B cell (primary cell): Measurements from ENCODE around the gene GRIK3. TPM values are rescaled to one million over a fixed set of nuclear protein-coding genes. Genes with fewer than 3 reads are reported as not detected.

ENCODE experiments used
- ATAC-seq: fragments of 200-7000 bp; cut with Tn5 transposase; one replicate; pipeline ENCODE4 v1.10.0; 2021; ENCODE audit warnings: low read depth, mild to moderate bottlenecking, moderate number of reproducible peaks, moderate library complexity
- CTCF ChIA-PET: fragments of 350-600 bp; sonication (Branson Sonifier 250); formaldehyde crosslinking; loops from one replicate; lab custom pipeline; 2021; ENCODE audit warnings: antibody characterized with exemption, inconsistent platforms; lab: Charles Lee
- POLR2A ChIA-PET: fragments of 350-600 bp; sonication (Branson Sonifier 250); formaldehyde crosslinking; loops from one replicate; lab custom pipeline; 2021; ENCODE audit warnings: antibody characterized with exemption; lab: Charles Lee
- DNase-seq: peaks from one replicate; pipeline ENCODE4 v3.0.0; 2013
- H2AFZ ChIP-seq: 2 replicates; pipeline ENCODE4 v1.6.1; 2012; ENCODE audit warnings: mild to moderate bottlenecking, low read depth, low read length; ENCODE audit not compliant: insufficient read depth, poor library complexity, severe bottlenecking
- H3K27ac ChIP-seq, 2 donors: 1 replicate in 1 of 2; 2 replicates in 1 of 2; pipeline ENCODE4 v1.5.1; 2012 to 2013; ENCODE audit warnings: low read length in 2 of 2, mild to moderate bottlenecking in 2 of 2, moderate library complexity in 1 of 2
- H3K27me3 ChIP-seq, 4 experiments: fragments of 200-600 bp in 1 of 4; sonication (generic) in 1 of 4; replicated peaks in 1 of 4; 1 replicate in 2 of 4; 2 replicates in 2 of 4; pipeline versions ENCODE4 v1.6.1 to v1.7.0; 2013 to 2016; ENCODE audit warnings: low read length in 3 of 4, mild to moderate bottlenecking in 2 of 4, mixed read lengths in 1 of 4, moderate library complexity in 1 of 4; ENCODE audit not compliant: insufficient read depth in 4 of 4, control insufficient read depth in 3 of 4; ENCODE audit errors: control extremely low read depth in 1 of 4
- H3K36me3 ChIP-seq, 2 experiments: replicated peaks in 1 of 2; 1 replicate in 1 of 2; 2 replicates in 1 of 2; pipeline versions ENCODE4 v1.6.1 to v1.7.1; 2013; ENCODE audit warnings: low read length in 1 of 2; ENCODE audit not compliant: insufficient read depth in 2 of 2, control insufficient read depth in 1 of 2; ENCODE audit errors: control extremely low read depth in 1 of 2, extremely low read depth in 1 of 2
- H3K4me1 ChIP-seq, 2 donors: fragments of 200-600 bp in 1 of 2; sonication (generic) in 1 of 2; 1 replicate in 1 of 2; 2 replicates in 1 of 2; pipeline versions ENCODE4 v1.5.1 to v1.6.1; 2013 to 2017; ENCODE audit warnings: low read length in 2 of 2; ENCODE audit not compliant: control insufficient read depth in 2 of 2, insufficient read depth in 2 of 2
- H3K4me2 ChIP-seq: replicated peaks from 2 replicates; pipeline ENCODE3; 2012; ENCODE audit warnings: mild to moderate bottlenecking, low read depth, low read length; ENCODE audit not compliant: poor library complexity, severe bottlenecking
- H3K4me3 ChIP-seq, 5 experiments: fragments of 200-600 bp in 1 of 5; sonication (generic) in 1 of 5; 1 replicate in 3 of 5; 2 replicates in 2 of 5; pipeline versions ENCODE4 v1.5.1 to v1.7.0; 2011 to 2016; ENCODE audit warnings: low read length in 4 of 5, mild to moderate bottlenecking in 4 of 5, low read depth in 2 of 5, control low read depth in 1 of 5, moderate library complexity in 1 of 5; ENCODE audit not compliant: insufficient read depth in 1 of 5; ENCODE audit errors: control extremely low read depth in 1 of 5, extremely low read depth in 1 of 5
- H3K79me2 ChIP-seq: fragments of 200-600 bp; sonication (generic); one replicate; pipeline ENCODE4 v1.6.0; 2016; ENCODE audit warnings: low read length; ENCODE audit not compliant: control insufficient read depth, insufficient read depth
- H3K9ac ChIP-seq: fragments of 200-600 bp; sonication (generic); 2 replicates; pipeline ENCODE4 v1.6.1; 2017; ENCODE audit warnings: mild to moderate bottlenecking, low read length, moderate library complexity
- H3K9me3 ChIP-seq, 3 donors: one replicate each; pipeline versions ENCODE4 v1.6.1 to v1.7.1; 2013; ENCODE audit warnings: low read length in 2 of 3; ENCODE audit not compliant: control insufficient read depth in 2 of 3, insufficient read depth in 1 of 3; ENCODE audit errors: control extremely low read depth in 1 of 3
- H4K20me1 ChIP-seq: 2 replicates; pipeline ENCODE4 v1.6.0; 2012; ENCODE audit warnings: mild to moderate bottlenecking, low read length; ENCODE audit not compliant: insufficient read depth, control insufficient read depth, poor library complexity, severe bottlenecking
- H3K27ac Mint-ChIP-seq: one replicate; pipeline ENCODE4 v1.8.0; 2021; ENCODE audit warnings: mixed read lengths
- H3K27me3 Mint-ChIP-seq: one replicate; pipeline ENCODE4 v1.8.0; 2021; ENCODE audit warnings: mixed read lengths
- H3K4me1 Mint-ChIP-seq: one replicate; pipeline ENCODE4 v1.8.0; 2021; ENCODE audit warnings: mixed read lengths
- H3K4me3 Mint-ChIP-seq: one replicate; pipeline ENCODE4 v1.8.0; 2021; ENCODE audit warnings: mixed read lengths
- H3K9me3 Mint-ChIP-seq: one replicate; pipeline ENCODE4 v1.8.0; 2022; ENCODE audit warnings: mixed read lengths; ENCODE audit not compliant: insufficient read depth
- CTCF ChIP-seq: fragments of 200-600 bp; IDR thresholded peaks from one replicate; pipeline ENCODE4 v1.8.0; 2022; ENCODE audit warnings: antibody characterized with exemption, mild to moderate bottlenecking
- EZH2 ChIP-seq: IDR thresholded peaks from 2 replicates; pipeline ENCODE4 v1.6.1; 2012; ENCODE audit warnings: borderline replicate concordance, low read depth, mild to moderate bottlenecking, moderate library complexity, low read length; ENCODE audit not compliant: insufficient read depth, poor library complexity, severe bottlenecking
- WGBS: methylation state at CpG from one replicate; pipeline ENCODE4 v1.1.5; 2013; ENCODE audit warnings: missing lambda C conversion rate; ENCODE audit not compliant: insufficient coverage; 5-methylcytosine and 5-hydroxymethylcytosine counted together
- intact Hi-C: fragments of 100-400 bp; cut with micrococcal nuclease; formaldehyde crosslinking; loops from one replicate; pipeline ENCODE4 v1.10.0; 2022
- polyA plus RNA-seq: library from polyadenylated mRNA; depleted of rRNA; stranded (reverse); fragments of >200 nt; gene quantifications from 2 replicates; pipeline ENCODE4 v1.2.3, GENCODE V29; 2012
- total RNA-seq, 2 donors: library from RNA; stranded (reverse); fragments of 120-200 nt in 1 of 2; gene quantifications; 1 replicate in 1 of 2; 2 replicates in 1 of 2; pipeline versions ENCODE4 v1.2.3 to v1.2.4, GENCODE V29; 2013 to 2022

GRIK3 gene
- total and polyA plus RNA-seq, 2 donors (not counting 1 experiment from before 2014, with no cell fraction given) = 0.12 to 1.5 TPM

GRCh38 chr1:37058424-37058988, 24.2 kb upstream of the GRIK3 start:
- H3K9me3 Mint-ChIP-seq = no peaks in the 10 kb centered on the region
- ATAC-seq = no peak
- POLR2A ChIA-PET = no interaction called here

GRCh38 chr1:37056325-37056724, 22.0 kb upstream of the GRIK3 start:
- DNase-seq (no peak), ATAC-seq (no peak)
- Histone ChIP-seq H3K36me3 (no peaks in the 10 kb centered on the region), H4K20me1 (no peaks in the 10 kb centered on the region), H3K4me1 (no peaks in the 10 kb centered on the region), H3K27me3 (no peaks in the 10 kb centered on the region), H3K9ac (no peak overlapping the region), H2AFZ (no peak overlapping the region), H3K27ac (no peak overlapping the region), H3K4me2 (no peak overlapping the region), H3K79me2 (no peaks in the 10 kb centered on the region), H3K4me3 (no peak overlapping the region), H3K9me3 (no peaks in the 10 kb centered on the region)
- H3K9me3 Mint-ChIP-seq = no peaks in the 10 kb centered on the region
- H3K27ac Mint-ChIP-seq = no peak overlapping the region
- H3K27me3 Mint-ChIP-seq = peaks cover 9% of the 10 kb centered on the region
- 53% methylated on average over 4 of the region's 6 CpGs for WGBS
- H3K4me1 Mint-ChIP-seq = no peaks in the 10 kb centered on the region
- TF ChIP-seq CTCF (no peak), EZH2 (no peak)
- CTCF ChIA-PET = no interaction called here
- intact Hi-C loops = no loop called here
- POLR2A ChIA-PET = no interaction called here
- no peak overlapping the region for H3K4me3 Mint-ChIP-seq

More at GRCh38 chr1:37058424-37058988, 24.2 kb upstream of the GRIK3 start:
- H3K4me3 ChIP-seq = no peak overlapping the region
- no peak overlapping the region for H2AFZ ChIP-seq
- no peak for DNase-seq
- H3K36me3 ChIP-seq = no peaks in the 10 kb centered on the region
- no peaks in the 10 kb centered on the region for H3K9me3 ChIP-seq
- no peaks in the 10 kb centered on the region for H3K4me1 Mint-ChIP-seq
- no peaks in the 10 kb centered on the region for H3K27me3 ChIP-seq
- no peak overlapping the region for H3K4me2 ChIP-seq
- no peaks in the 10 kb centered on the region for H3K79me2 ChIP-seq
- intact Hi-C loops = no loop called here
- no peak overlapping the region for H3K27ac Mint-ChIP-seq
- H4K20me1 ChIP-seq = no peaks in the 10 kb centered on the region
- CTCF ChIA-PET = no interaction called here
- peaks cover 9% of the 10 kb centered on the region for H3K27me3 Mint-ChIP-seq
- no peak overlapping the region for H3K4me3 Mint-ChIP-seq
- no peak overlapping the region for H3K27ac ChIP-seq
- H3K9ac ChIP-seq = no peak overlapping the region
- no peaks in the 10 kb centered on the region for H3K4me1 ChIP-seq
- WGBS = 70% methylated on average over 3 of the region's 5 CpGs
- no peak for TF ChIP-seq CTCF
- no peak for TF ChIP-seq EZH2
